HEK293 (cell line): ENCODE measurements around the gene DOK7.

Source experiments
- CTCF ChIA-PET: fragments of 350-600 bp; formaldehyde crosslinking; extraction: SDS; loops from one replicate; lab custom pipeline; 2021; ENCODE audit warnings: antibody characterized with exemption; lab: Yijun Ruan, JAX
- POLR2A ChIA-PET: fragments of 300-600 bp; formaldehyde crosslinking; extraction: SDS; loops from one replicate; lab custom pipeline; 2020; ENCODE audit warnings: antibody characterized with exemption, inconsistent platforms; lab: Yijun Ruan, JAX
- H3K27ac ChIP-seq: fragments of 200-500 bp; sonication (Bioruptor generic); 2 replicates; pipeline ENCODE4 v1.5.1; 2014; ENCODE audit warnings: low read depth, low read length, control low read depth, inconsistent platforms; ENCODE audit errors: extremely low read depth
- H3K36me3 ChIP-seq, 2 experiments: fragments of 200-500 bp in 1 of 2; sonication (Bioruptor generic) in 1 of 2; 1 replicate in 1 of 2; 2 replicates in 1 of 2; pipeline ENCODE4 v1.5.1; 2014 to 2017; ENCODE audit warnings: inconsistent platforms in 2 of 2, low read length in 2 of 2; ENCODE audit not compliant: control insufficient read depth in 2 of 2, insufficient read depth in 1 of 2
- H3K4me1 ChIP-seq: fragments of 200-500 bp; sonication (Bioruptor generic); 2 replicates; pipeline ENCODE4 v1.5.1; 2014; ENCODE audit warnings: mild to moderate bottlenecking, low read length, inconsistent platforms; ENCODE audit not compliant: control insufficient read depth, insufficient read depth
- H3K4me3 ChIP-seq: 2 replicates; pipeline ENCODE4 v1.5.1; 2011; ENCODE audit warnings: low read depth, mild to moderate bottlenecking, control low read depth, low read length, moderate library complexity
- H3K9me3 ChIP-seq: fragments of 200-500 bp; sonication (Bioruptor generic); 2 replicates; pipeline ENCODE4 v1.5.1; 2014; ENCODE audit warnings: low read depth, low read length, inconsistent platforms; ENCODE audit not compliant: control insufficient read depth, insufficient read depth
- BCL11B ChIP-seq: fragments of 450-650 bp; formaldehyde crosslinking; IDR thresholded peaks from 2 replicates; pipeline ENCODE4 v1.5.1; 2016; ENCODE audit warnings: low read depth, missing biosample characterization, missing genetic modification characterization
- GLIS1 ChIP-seq: fragments of 450-650 bp; formaldehyde crosslinking; IDR thresholded peaks from 2 replicates; pipeline ENCODE4 v1.5.1; 2016; ENCODE audit warnings: missing biosample characterization, missing genetic modification characterization
- KLF10 ChIP-seq: fragments of 450-650 bp; IDR thresholded peaks from 2 replicates; pipeline ENCODE4 v1.5.1; 2018; ENCODE audit warnings: missing biosample characterization, mild to moderate bottlenecking, missing genetic modification characterization
- MEIS1 ChIP-seq: sonication (generic); formaldehyde crosslinking; IDR thresholded peaks from 2 replicates; pipeline ENCODE4 v1.8.1; 2022; ENCODE audit warnings: missing genetic modification reagents, mild to moderate bottlenecking, borderline replicate concordance
- PRDM1 ChIP-seq: fragments of 450-650 bp; formaldehyde crosslinking; IDR thresholded peaks from 2 replicates; pipeline ENCODE4; 2016; ENCODE audit warnings: missing biosample characterization, missing genetic modification characterization
- SALL2 ChIP-seq: fragments of 450-650 bp; formaldehyde crosslinking; IDR thresholded peaks from 2 replicates; pipeline ENCODE4 v1.5.0; 2017; ENCODE audit warnings: missing biosample characterization, mild to moderate bottlenecking, missing genetic modification characterization, borderline replicate concordance
- SETDB1 ChIP-seq: IDR thresholded peaks from one replicate; pipeline ENCODE4 v1.6.1; 2017; ENCODE audit warnings: mild to moderate bottlenecking, low read length, moderate library complexity, mixed read lengths; ENCODE audit not compliant: insufficient read length
- ZBTB7A ChIP-seq: fragments of 450-650 bp; formaldehyde crosslinking; IDR thresholded peaks from 2 replicates; pipeline ENCODE4 v1.5.1; 2016; ENCODE audit warnings: low read depth, missing biosample characterization, missing genetic modification characterization
- ZFP3 ChIP-seq: fragments of 450-650 bp; formaldehyde crosslinking; IDR thresholded peaks from 2 replicates; pipeline ENCODE4 v1.5.1; 2016; ENCODE audit warnings: low read depth, missing biosample characterization, missing genetic modification characterization
- ZIC2 ChIP-seq: fragments of 450-650 bp; formaldehyde crosslinking; IDR thresholded peaks from 2 replicates; pipeline ENCODE4 v1.5.1; 2016; ENCODE audit warnings: missing biosample characterization, missing genetic modification characterization
- ZNF155 ChIP-seq: fragments of 450-650 bp; formaldehyde crosslinking; IDR thresholded peaks from 2 replicates; pipeline ENCODE4 v1.5.1; 2016; ENCODE audit warnings: missing biosample characterization, missing genetic modification characterization
- ZNF174 ChIP-seq: fragments of 450-650 bp; formaldehyde crosslinking; IDR thresholded peaks from 2 replicates; pipeline ENCODE4 v1.5.0; 2017; ENCODE audit warnings: missing biosample characterization, mild to moderate bottlenecking, missing genetic modification characterization
- ZNF23 ChIP-seq: fragments of 450-650 bp; formaldehyde crosslinking; IDR thresholded peaks from 2 replicates; pipeline ENCODE4 v1.5.1; 2016; ENCODE audit warnings: missing biosample characterization, missing genetic modification characterization, borderline replicate concordance
- ZNF391 ChIP-seq: fragments of 450-650 bp; formaldehyde crosslinking; IDR thresholded peaks from 2 replicates; pipeline ENCODE4 v1.5.1; 2016; ENCODE audit warnings: low read depth, missing biosample characterization, missing genetic modification characterization, borderline replicate concordance
- ZNF473 ChIP-seq: fragments of 450-650 bp; formaldehyde crosslinking; IDR thresholded peaks from 2 replicates; pipeline ENCODE4 v1.5.1; 2017; ENCODE audit warnings: missing biosample characterization, missing genetic modification characterization
- ZNF529 ChIP-seq: fragments of 450-650 bp; formaldehyde crosslinking; IDR thresholded peaks from 2 replicates; pipeline ENCODE4 v1.5.1; 2017; ENCODE audit warnings: missing genetic modification characterization, missing biosample characterization; ENCODE audit not compliant: insufficient replicate concordance
- ZNF558 ChIP-seq: fragments of 450-650 bp; formaldehyde crosslinking; IDR thresholded peaks from 2 replicates; pipeline ENCODE4 v1.5.1; 2016; ENCODE audit warnings: missing biosample characterization, missing genetic modification characterization
- ZNF596 ChIP-seq: fragments of 450-650 bp; IDR thresholded peaks from 2 replicates; pipeline ENCODE4 v1.5.0; 2018; ENCODE audit warnings: missing biosample characterization, mild to moderate bottlenecking, missing genetic modification characterization, moderate library complexity
- ZNF610 ChIP-seq: fragments of 450-650 bp; formaldehyde crosslinking; IDR thresholded peaks from 2 replicates; pipeline ENCODE4 v1.5.1; 2016; ENCODE audit warnings: missing biosample characterization, missing genetic modification characterization, borderline replicate concordance
- ZNF623 ChIP-seq: fragments of 450-650 bp; formaldehyde crosslinking; IDR thresholded peaks from 2 replicates; pipeline ENCODE4 v1.5.1; 2016; ENCODE audit warnings: missing biosample characterization, missing genetic modification characterization
- ZNF654 ChIP-seq: fragments of 450-650 bp; formaldehyde crosslinking; IDR thresholded peaks from 2 replicates; pipeline ENCODE4 v1.5.1; 2016; ENCODE audit warnings: low read depth, missing biosample characterization, missing genetic modification characterization
- TF ChIP-seq, protein P1 (sequence below): fragments of 450-650 bp; formaldehyde crosslinking; optimal IDR thresholded peaks from 2 replicates; pipeline ENCODE3; 2016; ENCODE audit warnings: missing biosample characterization, mild to moderate bottlenecking, missing genetic modification characterization
- TF ChIP-seq, protein P2 (sequence below): fragments of 450-650 bp; formaldehyde crosslinking; IDR thresholded peaks from 2 replicates; pipeline ENCODE4 v1.5.1; 2016; ENCODE audit warnings: missing biosample characterization, missing genetic modification characterization
- TF ChIP-seq, protein P3 (sequence below): fragments of 450-650 bp; formaldehyde crosslinking; IDR thresholded peaks from 2 replicates; pipeline ENCODE4 v1.5.1; 2017; ENCODE audit warnings: missing biosample characterization, mild to moderate bottlenecking, missing genetic modification characterization, moderate library complexity

The DOK7 gene

DNA sequence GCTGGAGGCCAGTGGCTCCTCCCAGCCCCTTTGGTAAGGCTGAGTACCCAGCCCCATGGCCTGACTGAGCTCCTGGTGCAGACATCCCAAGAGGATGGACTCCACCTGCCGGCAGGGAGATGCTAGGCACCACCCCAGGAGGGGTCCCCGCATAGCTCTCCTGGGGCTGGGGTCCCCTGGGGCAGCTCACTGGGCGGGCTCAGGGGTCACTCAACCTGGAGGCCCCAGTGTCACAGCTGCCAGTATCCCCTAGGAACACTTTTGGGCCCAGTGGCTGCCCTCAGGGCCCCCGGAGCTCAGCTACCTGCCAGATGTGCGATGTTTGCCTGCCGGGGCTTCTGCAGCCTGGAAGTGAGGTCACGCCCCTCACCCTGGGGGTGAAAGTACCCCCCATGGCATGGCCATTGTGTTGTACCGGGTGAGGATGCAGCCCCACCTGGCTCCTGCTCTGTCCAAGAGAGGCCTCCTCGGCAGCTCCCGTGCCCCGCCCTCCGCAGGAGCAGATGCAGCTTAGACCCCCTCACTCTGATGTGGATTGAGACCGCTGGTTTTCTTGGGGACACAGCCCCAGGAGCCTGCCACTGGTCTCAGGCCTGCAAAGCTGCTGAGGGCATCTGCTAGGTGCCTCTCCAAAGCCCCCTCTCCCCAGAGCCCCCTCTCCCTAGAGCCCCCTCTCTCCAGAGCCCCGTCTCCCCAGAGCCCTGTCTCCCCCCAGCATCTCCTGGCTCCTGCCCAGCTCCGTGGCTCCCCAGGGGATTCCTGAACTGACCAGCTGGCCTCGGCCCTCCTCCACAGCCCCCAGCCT lies 28.0 kb upstream of the DOK7 start:
- Histone ChIP-seq H3K9me3 (no peaks in the 10 kb centered on the region), H3K27ac (no peak overlapping the region), H3K4me3 (no peak overlapping the region), H3K36me3 (no peaks in the 10 kb centered on the region), H3K4me1 (no peaks in the 10 kb centered on the region)
- ChIA-PET POLR2A (no interaction called here), CTCF (interaction anchor here (0.9 to 1.4 kb wide), 2 partner anchors 45 to 89 kb away, joined by 3 read pairs; no protein-coding TSS in a partner anchor)
- TF ChIP-seq PRDM1 (tag by site-specific recombination) (no peak), ZNF155 (no peak), SALL2 (tag by site-specific recombination) (no peak), ZIC2 (tag by site-specific recombination) (0 out of 2 replicates have a peak, but pooled peaks have one; percentile 14), ZNF654 (no peak), ZNF391 (tag by site-specific recombination) (no peak), KLF10 (no peak), ZNF174 (tag by site-specific recombination) (no peak), ZNF596 (tag by site-specific recombination) (no peak), ZNF23 (tag by site-specific recombination) (no peak), GLIS1 (tag by site-specific recombination) (peak; percentile 66)

DNA sequence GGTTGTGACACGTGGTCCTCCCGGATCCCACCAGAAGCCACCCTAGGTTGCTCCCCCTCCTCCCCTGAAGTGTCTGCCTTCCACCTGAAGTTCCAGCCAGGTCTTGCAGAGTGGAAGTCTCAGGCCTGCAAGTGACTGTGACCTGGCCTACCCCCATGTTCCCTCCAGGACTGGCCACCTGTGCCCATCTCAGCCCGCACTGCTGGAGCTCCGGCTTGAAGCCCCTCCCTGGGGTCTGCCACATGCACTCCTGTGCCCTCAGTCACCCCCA lies 27.5 kb upstream of the DOK7 start:
- no peak for TF ChIP-seq ZFP3 (tag by site-specific recombination)
- TF ChIP-seq ZBTB7A (tag by site-specific recombination), result no peak
- no peak for TF ChIP-seq ZNF529 (tag by site-specific recombination)
- TF ChIP-seq, protein P1, sequence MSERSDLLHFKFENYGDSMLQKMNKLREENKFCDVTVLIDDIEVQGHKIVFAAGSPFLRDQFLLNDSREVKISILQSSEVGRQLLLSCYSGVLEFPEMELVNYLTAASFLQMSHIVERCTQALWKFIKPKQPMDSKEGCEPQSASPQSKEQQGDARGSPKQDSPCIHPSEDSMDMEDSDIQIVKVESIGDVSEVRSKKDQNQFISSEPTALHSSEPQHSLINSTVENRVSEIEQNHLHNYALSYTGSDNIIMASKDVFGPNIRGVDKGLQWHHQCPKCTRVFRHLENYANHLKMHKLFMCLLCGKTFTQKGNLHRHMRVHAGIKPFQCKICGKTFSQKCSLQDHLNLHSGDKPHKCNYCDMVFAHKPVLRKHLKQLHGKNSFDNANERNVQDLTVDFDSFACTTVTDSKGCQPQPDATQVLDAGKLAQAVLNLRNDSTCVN (tag by site-specific recombination), result no peak
- TF ChIP-seq, protein P2, sequence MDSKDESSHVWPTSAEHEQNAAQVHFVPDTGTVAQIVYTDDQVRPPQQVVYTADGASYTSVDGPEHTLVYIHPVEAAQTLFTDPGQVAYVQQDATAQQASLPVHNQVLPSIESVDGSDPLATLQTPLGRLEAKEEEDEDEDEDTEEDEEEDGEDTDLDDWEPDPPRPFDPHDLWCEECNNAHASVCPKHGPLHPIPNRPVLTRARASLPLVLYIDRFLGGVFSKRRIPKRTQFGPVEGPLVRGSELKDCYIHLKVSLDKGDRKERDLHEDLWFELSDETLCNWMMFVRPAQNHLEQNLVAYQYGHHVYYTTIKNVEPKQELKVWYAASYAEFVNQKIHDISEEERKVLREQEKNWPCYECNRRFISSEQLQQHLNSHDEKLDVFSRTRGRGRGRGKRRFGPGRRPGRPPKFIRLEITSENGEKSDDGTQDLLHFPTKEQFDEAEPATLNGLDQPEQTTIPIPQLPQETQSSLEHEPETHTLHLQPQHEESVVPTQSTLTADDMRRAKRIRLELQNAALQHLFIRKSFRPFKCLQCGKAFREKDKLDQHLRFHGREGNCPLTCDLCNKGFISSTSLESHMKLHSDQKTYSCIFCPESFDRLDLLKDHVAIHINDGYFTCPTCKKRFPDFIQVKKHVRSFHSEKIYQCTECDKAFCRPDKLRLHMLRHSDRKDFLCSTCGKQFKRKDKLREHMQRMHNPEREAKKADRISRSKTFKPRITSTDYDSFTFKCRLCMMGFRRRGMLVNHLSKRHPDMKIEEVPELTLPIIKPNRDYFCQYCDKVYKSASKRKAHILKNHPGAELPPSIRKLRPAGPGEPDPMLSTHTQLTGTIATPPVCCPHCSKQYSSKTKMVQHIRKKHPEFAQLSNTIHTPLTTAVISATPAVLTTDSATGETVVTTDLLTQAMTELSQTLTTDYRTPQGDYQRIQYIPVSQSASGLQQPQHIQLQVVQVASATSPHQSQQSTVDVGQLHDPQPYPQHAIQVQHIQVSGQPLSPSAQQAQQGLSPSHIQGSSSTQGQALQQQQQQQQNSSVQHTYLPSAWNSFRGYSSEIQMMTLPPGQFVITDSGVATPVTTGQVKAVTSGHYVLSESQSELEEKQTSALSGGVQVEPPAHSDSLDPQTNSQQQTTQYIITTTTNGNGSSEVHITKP, result no peak
- TF ChIP-seq ZNF558 (tag by site-specific recombination), result no peak
- TF ChIP-seq, protein P3, sequence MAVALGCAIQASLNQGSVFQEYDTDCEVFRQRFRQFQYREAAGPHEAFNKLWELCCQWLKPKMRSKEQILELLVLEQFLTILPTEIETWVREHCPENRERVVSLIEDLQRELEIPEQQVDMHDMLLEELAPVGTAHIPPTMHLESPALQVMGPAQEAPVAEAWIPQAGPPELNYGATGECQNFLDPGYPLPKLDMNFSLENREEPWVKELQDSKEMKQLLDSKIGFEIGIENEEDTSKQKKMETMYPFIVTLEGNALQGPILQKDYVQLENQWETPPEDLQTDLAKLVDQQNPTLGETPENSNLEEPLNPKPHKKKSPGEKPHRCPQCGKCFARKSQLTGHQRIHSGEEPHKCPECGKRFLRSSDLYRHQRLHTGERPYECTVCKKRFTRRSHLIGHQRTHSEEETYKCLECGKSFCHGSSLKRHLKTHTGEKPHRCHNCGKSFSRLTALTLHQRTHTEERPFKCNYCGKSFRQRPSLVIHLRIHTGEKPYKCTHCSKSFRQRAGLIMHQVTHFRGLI (tag by site-specific recombination), result no peak
- no peak for TF ChIP-seq ZNF623 (tag by site-specific recombination)
- TF ChIP-seq ZNF610 (tag by site-specific recombination), result no peak
- TF ChIP-seq ZNF473 (tag by site-specific recombination), result no peak
- no peak for TF ChIP-seq SETDB1
- no peak for TF ChIP-seq BCL11B (tag by site-specific recombination)
- TF ChIP-seq MEIS1 (CRISPR knock-in tag), result no peak
- H3K4me3 ChIP-seq, result no peak overlapping the region
- no peak overlapping the region for H3K27ac ChIP-seq
- CTCF ChIA-PET, result no interaction called here
- no peaks in the 10 kb centered on the region for H3K36me3 ChIP-seq
- POLR2A ChIA-PET, result no interaction called here
- no peaks in the 10 kb centered on the region for H3K4me1 ChIP-seq
- no peaks in the 10 kb centered on the region for H3K9me3 ChIP-seq
